ENCODE results near the gene RALGDS.

Gene RALGDS

GRCh38 chr9:133167096-133167730 is 46.2 kb upstream of the RALGDS start:
- TF ChIP-seq TEAD4 (IDR thresholded peaks at IDR 0.05) (no peak), TCF12 (IDR thresholded peaks at IDR 0.05; ENCODE audit: low read depth) (no peak), NFIC (IDR thresholded peaks at IDR 0.05) (no peak), CREB1 (IDR thresholded peaks at IDR 0.05; ENCODE audit: low read depth) (no peak), ZBTB7A (IDR thresholded peaks at IDR 0.05; ENCODE audit: low read depth) (no peak), YY1 (IDR thresholded peaks at IDR 0.05; ENCODE audit: low read depth) (no peak), TAF1 (IDR thresholded peaks at IDR 0.05; ENCODE audit: low read depth) (no peak), FOXM1 (IDR thresholded peaks at IDR 0.05; ENCODE audit: borderline replicate concordance, low read depth) (no peak), RAD21 (IDR thresholded peaks at IDR 0.05; ENCODE audit: low read depth) (no peak)

DNA sequence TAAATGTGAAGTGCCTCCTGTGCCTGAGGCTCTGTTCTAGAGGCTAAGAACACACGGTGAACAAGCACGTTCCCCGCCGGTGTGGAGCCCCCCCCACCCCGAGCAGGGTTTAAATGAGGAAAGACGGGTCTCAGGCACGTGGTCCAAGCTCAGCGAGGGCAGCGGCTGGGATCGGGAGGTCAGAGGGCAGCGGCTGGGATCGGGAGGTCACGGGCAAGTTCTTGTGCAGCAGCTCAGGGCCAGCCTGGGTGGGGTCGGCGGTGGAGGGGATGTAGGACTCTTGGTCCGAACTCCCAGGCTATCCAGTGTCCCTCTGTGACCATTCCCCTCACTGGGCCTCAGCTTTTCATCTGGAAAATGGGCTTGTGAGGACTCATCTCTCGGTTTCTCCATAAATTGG is 45.4 kb upstream of the RALGDS start:
- no peak for TF ChIP-seq ZBTB7A (IDR thresholded peaks at IDR 0.05; ENCODE audit: low read depth)
- TF ChIP-seq USF1 (IDR thresholded peaks at IDR 0.05): no peak
- no peak for TF ChIP-seq CEBPB (IDR thresholded peaks at IDR 0.05)
- TF ChIP-seq NFIC (IDR thresholded peaks at IDR 0.05): no peak
- TF ChIP-seq REST (IDR thresholded peaks at IDR 0.05; ENCODE audit: low read depth): no peak
- no peak for TF ChIP-seq RAD21 (IDR thresholded peaks at IDR 0.05; ENCODE audit: low read depth)
- TF ChIP-seq EGR1 (IDR thresholded peaks at IDR 0.05): no peak
- no peak for TF ChIP-seq TEAD4 (IDR thresholded peaks at IDR 0.05)

- TF ChIP-seq CEBPB (IDR thresholded peaks at IDR 0.05) (no peak), TCF12 (IDR thresholded peaks at IDR 0.05; ENCODE audit: low read depth) (no peak), YY1 (IDR thresholded peaks at IDR 0.05; ENCODE audit: low read depth) (no peak), CREB1 (IDR thresholded peaks at IDR 0.05; ENCODE audit: low read depth) (no peak), NFIC (IDR thresholded peaks at IDR 0.05) (no peak), TEAD4 (IDR thresholded peaks at IDR 0.05) (no peak), EGR1 (IDR thresholded peaks at IDR 0.05) (no peak), REST (IDR thresholded peaks at IDR 0.05; ENCODE audit: low read depth) (no peak), FOXM1 (IDR thresholded peaks at IDR 0.05; ENCODE audit: borderline replicate concordance, low read depth) (no peak), ZBTB7A (IDR thresholded peaks at IDR 0.05; ENCODE audit: low read depth) (no peak), USF1 (IDR thresholded peaks at IDR 0.05) (no peak), EP300 (IDR thresholded peaks at IDR 0.05; ENCODE audit: borderline replicate concordance) (no peak), RAD21 (IDR thresholded peaks at IDR 0.05; ENCODE audit: low read depth) (no peak), TAF1 (IDR thresholded peaks at IDR 0.05; ENCODE audit: low read depth) (no peak)
- TF ChIP-seq, protein P1, sequence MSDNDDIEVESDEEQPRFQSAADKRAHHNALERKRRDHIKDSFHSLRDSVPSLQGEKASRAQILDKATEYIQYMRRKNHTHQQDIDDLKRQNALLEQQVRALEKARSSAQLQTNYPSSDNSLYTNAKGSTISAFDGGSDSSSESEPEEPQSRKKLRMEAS (IDR thresholded peaks at IDR 0.05): no peak
Measured at GRCh38 chr9:133165452-133165730, 44.4 kb upstream of the RALGDS start.

GRCh38 chr9:133164191-133164590 is 43.2 kb upstream of the RALGDS start:
- TF ChIP-seq EP300 (IDR thresholded peaks at IDR 0.05; ENCODE audit: borderline replicate concordance): no peak
- TF ChIP-seq CEBPB (IDR thresholded peaks at IDR 0.05): no peak
- no peak for TF ChIP-seq ZBTB7A (IDR thresholded peaks at IDR 0.05; ENCODE audit: low read depth)
- no peak for TF ChIP-seq RAD21 (IDR thresholded peaks at IDR 0.05; ENCODE audit: low read depth)
- TF ChIP-seq YY1 (IDR thresholded peaks at IDR 0.05; ENCODE audit: low read depth): no peak
- TF ChIP-seq REST (IDR thresholded peaks at IDR 0.05; ENCODE audit: low read depth): no peak
- TF ChIP-seq TAF1 (IDR thresholded peaks at IDR 0.05; ENCODE audit: low read depth): no peak
- no peak for TF ChIP-seq USF1 (IDR thresholded peaks at IDR 0.05)
- TF ChIP-seq TEAD4 (IDR thresholded peaks at IDR 0.05): no peak
- no peak for TF ChIP-seq FOXM1 (IDR thresholded peaks at IDR 0.05; ENCODE audit: borderline replicate concordance, low read depth)
- TF ChIP-seq TCF12 (IDR thresholded peaks at IDR 0.05; ENCODE audit: low read depth): no peak
- no peak for TF ChIP-seq EGR1 (IDR thresholded peaks at IDR 0.05)
- no peak for TF ChIP-seq CREB1 (IDR thresholded peaks at IDR 0.05; ENCODE audit: low read depth)
- TF ChIP-seq, protein P1 (IDR thresholded peaks at IDR 0.05): no peak
- no peak for TF ChIP-seq NFIC (IDR thresholded peaks at IDR 0.05)
